Endothelial cell of umbilical vein (primary cell): ENCODE results near the gene FAM118A.

ENCODE experiments used
- FOS ChIP-seq: IDR thresholded peaks from 2 replicates; pipeline ENCODE4 v1.6.1; 2011; ENCODE audit warnings: mild to moderate bottlenecking, low read length, moderate library complexity, borderline replicate concordance; ENCODE audit not compliant: insufficient read depth
- JUN ChIP-seq: IDR thresholded peaks from 2 replicates; pipeline ENCODE4 v1.6.1; 2011; ENCODE audit warnings: borderline replicate concordance, low read depth; ENCODE audit not compliant: insufficient read length, insufficient read depth
- POLR2A ChIP-seq: IDR thresholded peaks from 2 replicates; pipeline ENCODE4 v1.6.1; 2012; ENCODE audit warnings: low read depth, mild to moderate bottlenecking, control low read depth, low read length
- TF ChIP-seq, protein P1 (sequence below), 2 donors: IDR thresholded peaks; 1 replicate in 1 of 2; 2 replicates in 1 of 2; pipeline ENCODE4 v1.5.1; 2011; ENCODE audit warnings: low read length in 2 of 2, mild to moderate bottlenecking in 2 of 2, moderate library complexity in 2 of 2, control low read depth in 1 of 2, inconsistent platforms in 1 of 2, low read depth in 1 of 2; ENCODE audit not compliant: insufficient read depth in 1 of 2; ENCODE audit errors: extremely low read depth in 1 of 2

DNA sequence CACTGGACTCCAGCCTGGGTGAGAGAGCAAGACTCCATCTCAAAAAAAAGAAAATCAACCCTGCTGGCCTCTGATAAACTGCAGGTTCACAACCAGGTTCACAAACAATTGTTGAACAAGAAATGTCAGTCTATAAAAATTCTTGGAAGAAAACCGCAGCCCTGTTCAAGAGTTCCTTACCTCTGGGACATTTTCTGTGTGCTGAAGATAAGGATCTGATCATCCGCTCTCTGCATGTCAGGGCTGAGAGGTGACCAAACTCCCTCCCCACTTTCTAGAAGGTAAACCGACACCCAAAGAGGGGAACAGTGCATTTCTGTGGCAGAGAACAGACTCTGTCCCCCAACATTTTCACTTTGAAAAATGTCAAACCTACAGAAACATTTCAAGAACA lies 29.1 kb upstream of the FAM118A start:
- TF ChIP-seq FOS, result no peak
- TF ChIP-seq, protein P1, sequence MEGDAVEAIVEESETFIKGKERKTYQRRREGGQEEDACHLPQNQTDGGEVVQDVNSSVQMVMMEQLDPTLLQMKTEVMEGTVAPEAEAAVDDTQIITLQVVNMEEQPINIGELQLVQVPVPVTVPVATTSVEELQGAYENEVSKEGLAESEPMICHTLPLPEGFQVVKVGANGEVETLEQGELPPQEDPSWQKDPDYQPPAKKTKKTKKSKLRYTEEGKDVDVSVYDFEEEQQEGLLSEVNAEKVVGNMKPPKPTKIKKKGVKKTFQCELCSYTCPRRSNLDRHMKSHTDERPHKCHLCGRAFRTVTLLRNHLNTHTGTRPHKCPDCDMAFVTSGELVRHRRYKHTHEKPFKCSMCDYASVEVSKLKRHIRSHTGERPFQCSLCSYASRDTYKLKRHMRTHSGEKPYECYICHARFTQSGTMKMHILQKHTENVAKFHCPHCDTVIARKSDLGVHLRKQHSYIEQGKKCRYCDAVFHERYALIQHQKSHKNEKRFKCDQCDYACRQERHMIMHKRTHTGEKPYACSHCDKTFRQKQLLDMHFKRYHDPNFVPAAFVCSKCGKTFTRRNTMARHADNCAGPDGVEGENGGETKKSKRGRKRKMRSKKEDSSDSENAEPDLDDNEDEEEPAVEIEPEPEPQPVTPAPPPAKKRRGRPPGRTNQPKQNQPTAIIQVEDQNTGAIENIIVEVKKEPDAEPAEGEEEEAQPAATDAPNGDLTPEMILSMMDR (IDR thresholded peaks at IDR 0.05; ENCODE audit: extremely low read depth in 1 of 2, insufficient read depth in 1 of 2, low read depth in 1 of 2, low read length in 2 of 2), result no peak
- no peak for TF ChIP-seq POLR2A
- no peak for TF ChIP-seq JUN
